GM21529 (cell line): Measurements from ENCODE around the gene CTSW.
"Not testable (repeated sequence)": the region's sequence is repeated elsewhere in the genome, so short reads cannot be mapped to it uniquely, and the experiment has no call there.

ENCODE experiments used
- ATAC-seq: cut with Tn5 transposase; IDR thresholded peaks from one replicate; pipeline ENCODE4 v1.9.1; 2021; ENCODE audit not compliant: unreplicated experiment

Gene CTSW

DNA sequence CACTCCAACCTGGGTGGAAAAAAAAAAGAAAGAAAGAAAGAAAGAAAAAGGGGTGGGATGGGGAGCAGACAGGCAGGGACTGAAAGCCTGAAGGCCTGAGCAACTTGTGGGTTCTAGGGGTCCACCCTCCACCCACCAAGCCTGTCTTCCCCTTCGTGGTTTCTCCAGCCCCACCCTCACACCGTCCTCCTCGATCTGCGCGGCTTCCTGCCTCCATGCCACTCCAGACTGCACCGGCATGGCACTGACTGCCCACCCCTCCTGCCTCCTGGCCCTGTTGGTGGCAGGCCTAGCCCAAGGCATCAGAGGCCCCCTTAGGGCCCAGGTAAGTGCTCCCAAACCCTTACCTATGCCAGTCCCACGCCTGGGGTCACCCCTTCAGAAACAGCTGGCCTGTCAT is at the start of gene CTSW:
Gene CTSW, plus strand, starts transcription at position 221 of the 400 bp plus-strand sequence. Its CDS starts 18 bp downstream, at position 239.
- no peak for ATAC-seq

- not testable (repeated sequence) for ATAC-seq
Measured at GRCh38 chr11:65832231-65832630, 47.4 kb upstream of the CTSW start.

DNA sequence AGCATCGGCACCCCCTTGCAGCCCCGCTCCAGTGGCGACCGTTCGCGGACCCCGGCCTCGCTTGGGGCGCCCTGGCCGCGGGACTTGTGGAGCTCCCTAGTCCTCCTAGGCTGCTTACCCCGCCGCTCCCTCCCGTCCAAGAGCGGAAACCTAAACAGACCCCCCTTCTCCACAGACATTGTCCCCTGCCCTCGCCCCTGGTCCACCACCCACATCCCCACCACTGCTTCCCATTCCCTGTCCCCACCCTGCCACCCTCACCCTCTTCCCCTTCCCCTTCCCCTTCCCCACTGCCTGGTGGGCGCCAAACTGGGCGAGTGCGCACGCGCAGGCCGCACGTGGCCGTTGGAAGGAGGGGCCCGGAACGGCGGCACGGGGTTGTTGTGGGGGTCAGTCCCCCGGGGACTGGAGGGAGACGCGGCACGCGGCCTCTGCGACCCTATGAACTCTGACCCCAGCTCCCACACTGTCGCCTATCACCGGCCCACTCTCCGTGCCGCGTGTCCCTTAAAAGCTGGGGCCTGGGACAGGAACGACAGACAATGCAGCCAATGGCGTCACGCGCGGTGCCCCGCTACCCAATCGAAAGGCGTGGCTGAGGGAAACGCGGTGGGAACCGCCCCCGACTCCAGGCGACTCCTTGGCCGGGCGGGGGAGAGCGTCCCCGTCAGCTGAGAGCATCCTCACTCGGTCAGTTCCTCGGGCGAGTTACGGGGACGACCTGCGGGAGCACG is 46.2 kb upstream of the CTSW start, which contains the start of gene SNX32:
Gene SNX32, plus strand, starts transcription at position 667 of the 734 bp plus-strand sequence. CDS start 103 bp downstream, outside the sequence.
- ATAC-seq = peak; percentile 89

- no peak for ATAC-seq
Measured at GRCh38 chr11:65834202-65834601, 45.4 kb upstream of the CTSW start.

DNA sequence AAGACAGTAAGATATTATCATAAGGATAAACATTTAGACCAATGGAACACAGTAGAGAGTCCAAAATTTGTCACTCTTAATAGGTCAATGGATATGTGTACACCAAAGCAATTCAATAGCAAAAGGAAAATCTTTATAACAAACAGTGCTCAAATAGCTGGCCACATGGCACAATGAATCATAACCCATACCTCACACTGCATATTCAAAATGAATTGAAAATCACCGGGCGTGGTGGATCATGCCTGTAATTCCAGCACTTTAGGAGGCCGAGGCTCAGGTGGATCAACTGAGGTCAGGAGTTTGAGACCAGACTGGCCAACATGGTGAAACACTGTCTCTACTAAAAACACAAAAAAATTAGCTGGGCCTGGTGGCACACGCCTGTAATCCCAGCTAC is 37.5 kb upstream of the CTSW start:
- no peak for ATAC-seq

DNA sequence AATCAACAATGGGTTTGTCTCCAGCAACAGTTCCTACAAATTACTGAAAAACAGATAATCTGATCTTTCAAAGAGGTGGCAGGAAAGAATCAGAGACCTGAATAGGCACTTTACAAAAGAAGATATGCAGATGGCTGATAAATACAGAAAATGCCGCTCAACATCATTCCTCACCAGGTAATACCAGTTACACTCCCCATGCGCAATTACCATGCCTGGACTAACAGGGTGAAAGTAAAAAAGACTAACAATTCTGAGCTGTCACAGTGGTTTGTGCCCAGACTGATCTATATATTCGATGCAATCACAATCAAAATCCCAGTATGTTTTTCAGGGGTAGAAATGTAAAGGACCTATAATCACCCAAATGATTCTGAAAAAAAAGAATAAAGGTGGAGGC is 35.8 kb upstream of the CTSW start:
- ATAC-seq = no peak

DNA sequence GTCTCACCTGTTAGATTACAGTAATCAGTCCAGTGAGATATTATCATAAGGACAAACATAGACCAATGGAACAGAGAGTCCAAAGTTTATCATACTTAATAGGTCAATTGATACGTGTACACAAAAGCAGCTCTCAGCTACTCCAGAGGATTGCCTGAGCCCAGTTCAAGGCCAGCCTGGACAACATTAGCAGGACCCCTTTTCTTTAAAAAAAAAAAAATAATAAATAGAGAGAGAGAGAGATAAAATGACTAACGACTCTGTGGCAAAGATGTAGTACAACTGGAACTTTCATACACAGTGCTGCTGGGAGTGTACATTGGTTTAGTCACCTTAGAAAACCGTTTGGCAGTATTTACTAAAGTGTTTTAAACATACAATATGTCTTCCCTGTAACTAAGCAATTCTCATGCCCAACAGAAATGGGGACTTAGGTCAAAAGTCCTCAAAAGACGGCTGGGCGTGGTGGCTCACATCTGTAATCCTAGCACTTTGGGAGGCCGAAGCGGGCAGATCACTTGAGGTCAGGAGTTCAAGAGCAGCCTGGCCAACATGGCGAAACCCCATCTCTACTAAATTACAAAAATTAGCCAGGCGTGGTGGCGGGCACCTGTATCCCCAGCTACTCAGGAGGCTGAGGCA is 35.3 kb upstream of the CTSW start:
- ATAC-seq = no peak

DNA sequence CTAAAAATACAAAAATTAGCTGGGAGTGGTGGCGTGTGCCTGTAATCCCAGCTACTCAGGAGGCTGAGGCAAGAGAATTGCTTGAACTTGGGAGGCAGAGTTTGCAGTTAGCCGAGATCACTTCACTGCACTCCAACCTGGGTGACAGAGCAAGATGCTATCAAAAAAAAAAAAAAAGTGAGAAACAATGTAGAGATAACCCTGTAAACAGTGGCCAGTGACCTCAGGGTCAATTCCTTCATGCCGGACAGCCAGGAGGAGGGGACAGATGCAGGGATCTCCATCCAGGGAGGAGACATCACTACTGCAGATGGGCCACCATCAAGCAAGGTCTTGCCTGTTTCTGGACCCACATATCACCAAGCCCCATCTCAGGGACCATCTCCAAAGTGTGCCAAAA is 31.9 kb upstream of the CTSW start:
- no peak for ATAC-seq

GRCh38 chr11:65848693-65849092 is 30.9 kb upstream of the CTSW start:
- ATAC-seq = not testable (repeated sequence)

DNA sequence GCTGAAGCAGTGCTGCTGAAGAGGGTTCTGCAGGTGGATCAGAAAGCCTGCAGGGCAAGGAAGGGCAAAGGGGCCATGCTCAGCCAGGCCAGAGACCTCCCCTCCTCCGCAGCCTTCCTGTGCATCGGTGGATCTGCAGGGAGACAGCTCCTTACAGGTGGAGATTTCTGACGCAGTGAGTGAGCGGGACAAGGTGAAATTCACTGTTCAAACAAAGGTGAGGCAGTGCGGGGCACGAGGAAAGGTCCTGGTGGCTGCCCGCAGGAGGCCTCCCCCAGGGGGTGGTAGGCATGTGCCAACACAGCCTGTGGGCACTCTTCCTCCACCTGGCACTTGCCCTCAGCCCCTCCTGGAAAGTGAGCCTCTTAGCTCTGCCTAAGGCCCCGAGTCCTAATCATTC is 30.3 kb upstream of the CTSW start:
- no peak for ATAC-seq

DNA sequence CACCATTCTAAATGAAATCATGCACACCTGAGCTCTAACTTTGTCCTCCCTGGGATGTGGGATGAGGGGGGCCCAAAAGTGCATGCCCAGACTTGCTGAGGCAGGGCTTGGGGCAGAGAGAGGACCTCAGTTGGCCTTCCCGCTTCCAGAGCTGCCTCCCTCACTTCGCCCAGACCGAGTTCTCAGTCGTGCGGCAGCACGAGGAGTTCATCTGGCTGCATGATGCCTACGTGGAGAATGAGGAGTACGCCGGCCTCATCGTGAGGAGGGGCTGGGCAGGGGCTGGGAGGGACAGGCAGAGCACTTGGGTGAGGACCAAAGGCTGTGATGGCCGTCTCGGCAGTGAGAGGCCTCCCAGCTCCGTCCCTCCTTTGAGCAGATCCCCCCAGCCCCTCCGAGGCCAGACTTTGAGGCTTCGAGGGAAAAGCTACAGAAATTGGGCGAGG is 29.8 kb upstream of the CTSW start:
- ATAC-seq = no peak

DNA sequence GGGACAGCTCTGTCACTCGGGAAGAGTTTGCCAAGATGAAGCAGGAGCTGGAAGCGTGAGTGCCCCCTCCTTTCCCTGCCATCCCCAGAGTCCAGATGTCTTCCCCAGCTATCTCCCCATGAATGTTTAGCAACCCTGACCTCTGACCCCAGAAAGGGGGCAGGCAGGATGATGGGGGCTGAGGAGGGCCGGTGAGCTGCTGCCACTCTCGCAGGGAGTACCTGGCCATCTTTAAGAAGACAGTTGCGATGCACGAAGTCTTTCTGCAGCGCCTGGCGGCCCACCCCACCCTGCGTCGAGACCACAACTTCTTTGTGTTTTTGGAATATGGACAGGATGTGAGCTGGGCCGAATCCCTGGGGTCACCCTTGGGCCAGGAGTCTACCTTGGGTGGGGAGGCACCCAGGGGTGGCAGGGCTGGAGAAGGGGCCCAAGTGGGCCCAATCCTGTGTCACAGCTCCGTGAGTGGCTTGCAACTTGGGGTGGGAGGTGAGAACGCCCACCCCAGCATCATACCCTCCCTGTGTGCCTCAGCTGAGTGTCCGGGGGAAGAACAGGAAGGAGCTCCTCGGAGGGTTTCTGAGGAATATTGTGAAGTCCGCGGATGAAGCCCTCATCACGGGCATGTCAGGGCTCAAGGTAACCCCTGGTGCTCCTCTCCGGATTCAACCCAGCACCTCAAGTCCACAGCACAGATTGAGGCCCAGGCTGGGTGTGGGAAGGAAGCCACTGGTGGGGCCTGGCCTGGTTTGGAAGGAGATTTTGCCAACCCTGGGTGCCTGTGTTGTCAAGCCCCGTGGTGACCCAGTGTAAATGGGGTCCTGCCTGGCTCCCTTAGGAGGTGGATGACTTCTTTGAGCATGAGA is 29.2 kb upstream of the CTSW start:
- ATAC-seq = no peak

DNA sequence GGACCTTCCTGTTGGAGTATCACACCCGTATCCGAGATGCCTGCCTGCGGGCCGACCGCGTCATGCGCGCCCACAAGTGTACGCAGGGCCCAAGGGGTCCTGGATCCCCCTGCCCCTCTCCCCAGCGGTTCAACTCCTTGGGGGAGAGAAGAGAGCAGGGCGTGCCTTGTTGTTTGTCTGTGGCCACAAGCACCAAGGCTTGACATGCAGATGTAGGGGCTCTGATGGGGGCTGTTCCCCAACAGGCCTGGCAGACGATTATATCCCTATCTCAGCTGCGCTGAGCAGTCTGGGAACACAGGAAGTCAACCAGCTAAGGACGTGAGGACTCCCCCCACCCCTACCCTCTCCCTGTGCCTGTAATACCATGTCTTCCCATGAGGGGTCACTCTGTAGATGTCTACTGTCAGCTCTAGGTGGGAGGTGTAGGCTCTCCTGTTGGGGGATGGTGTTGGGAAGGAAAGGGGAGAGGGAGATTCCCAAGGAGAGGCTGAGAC is 28.5 kb upstream of the CTSW start:
- no peak for ATAC-seq

DNA sequence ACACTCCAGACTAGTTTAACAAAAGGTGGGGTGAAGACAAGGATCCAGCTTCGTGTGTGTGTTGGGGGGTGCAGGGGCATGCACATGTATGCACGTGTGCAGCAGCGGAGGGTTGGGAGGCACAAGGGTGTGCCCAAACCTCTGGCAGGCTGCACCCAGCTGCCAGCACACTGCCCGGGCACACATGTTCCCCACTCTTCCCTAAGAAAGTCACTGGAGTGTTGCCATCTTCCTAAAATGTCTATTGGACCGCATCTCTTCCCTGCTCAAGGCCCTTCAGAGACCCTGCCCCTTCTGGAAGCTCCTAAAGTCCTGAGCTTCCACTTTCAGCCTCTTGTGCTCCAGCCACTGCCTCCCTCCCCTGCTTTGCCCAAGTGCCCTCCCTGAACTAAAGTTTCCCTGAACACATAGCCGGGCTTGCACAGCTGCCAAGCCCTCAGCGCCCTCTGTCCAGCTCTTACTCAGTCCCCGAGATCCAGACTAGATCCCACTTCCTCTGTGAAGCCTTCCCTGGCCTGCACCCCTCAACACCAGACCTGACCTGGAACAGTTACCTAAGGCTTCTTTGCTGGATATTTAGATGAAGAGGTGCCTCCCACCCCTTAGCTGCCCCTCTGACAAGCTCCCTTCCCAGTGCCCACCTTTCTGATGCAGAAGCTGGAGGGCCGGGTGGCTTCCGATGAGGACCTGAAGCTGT is 27.7 kb upstream of the CTSW start:
- no peak for ATAC-seq

GRCh38 chr11:65852508-65853245 is 27.0 kb upstream of the CTSW start:
- ATAC-seq = no peak

- ATAC-seq = no peak
Measured at GRCh38 chr11:65853246-65853979, 26.2 kb upstream of the CTSW start.

GRCh38 chr11:65854161-65854592 is 25.5 kb upstream of the CTSW start:
- no peak for ATAC-seq

GRCh38 chr11:65854852-65855837 is 24.5 kb upstream of the CTSW start:
- ATAC-seq = no peak
